Endodermal cell (in vitro differentiated cells): ENCODE results near the gene AOPEP. TPM values are rescaled to one million over a fixed set of nuclear protein-coding genes. Genes with fewer than 3 reads are reported as not detected.

ENCODE experiments used
- DNase-seq: peaks from one replicate; pipeline ENCODE4 v3.0.0-alpha.2; 2017
- H3K27ac ChIP-seq: 2 replicates; pipeline ENCODE4 v1.5.1; 2013; ENCODE audit warnings: mild to moderate bottlenecking, low read depth, low read length, moderate library complexity
- H3K27me3 ChIP-seq: 2 replicates; pipeline ENCODE4 v1.6.1; 2013; ENCODE audit warnings: mild to moderate bottlenecking, low read length, moderate library complexity; ENCODE audit not compliant: insufficient read depth, control insufficient read depth, poor library complexity, severe bottlenecking
- H3K36me3 ChIP-seq: 2 replicates; pipeline ENCODE4 v1.7.0; 2013; ENCODE audit warnings: mild to moderate bottlenecking, low read length, moderate library complexity; ENCODE audit not compliant: control insufficient read depth, insufficient read depth
- H3K4me1 ChIP-seq: one replicate; pipeline ENCODE4 v1.7.0; 2013; ENCODE audit warnings: low read length; ENCODE audit not compliant: control insufficient read depth, insufficient read depth
- H3K4me3 ChIP-seq: 2 replicates; pipeline ENCODE4 v1.5.1; 2013; ENCODE audit warnings: mild to moderate bottlenecking, low read length, moderate library complexity
- H3K9ac ChIP-seq: 2 replicates; pipeline ENCODE4 v1.6.1; 2013; ENCODE audit warnings: mild to moderate bottlenecking, low read length, moderate library complexity; ENCODE audit not compliant: poor library complexity, severe bottlenecking; ENCODE audit errors: extremely low read depth
- H3K9me3 ChIP-seq: 2 replicates; pipeline ENCODE4 v1.6.1; 2013; ENCODE audit warnings: mild to moderate bottlenecking, low read length, moderate library complexity; ENCODE audit not compliant: control insufficient read depth
- H3K27ac Mint-ChIP-seq: 2 replicates; pipeline ENCODE4 v1.8.0; 2020; ENCODE audit warnings: mixed read lengths
- H3K27me3 Mint-ChIP-seq: 2 replicates; pipeline ENCODE4 v1.8.0; 2021; ENCODE audit warnings: mild to moderate bottlenecking, mixed read lengths; ENCODE audit not compliant: insufficient read depth
- H3K36me3 Mint-ChIP-seq: 2 replicates; pipeline ENCODE4 v1.8.0; 2020; ENCODE audit warnings: low read depth, mixed read lengths
- H3K4me1 Mint-ChIP-seq: 2 replicates; pipeline ENCODE4 v1.8.0; 2020; ENCODE audit warnings: mixed read lengths
- H3K4me3 Mint-ChIP-seq: 2 replicates; pipeline ENCODE4 v1.8.0; 2020; ENCODE audit warnings: mild to moderate bottlenecking, moderate library complexity, mixed read lengths
- H3K9me3 Mint-ChIP-seq: 2 replicates; pipeline ENCODE4 v1.8.0; 2020; ENCODE audit warnings: mild to moderate bottlenecking, mixed read lengths
- CTCF ChIP-seq: fragments of 200-600 bp; sonication (generic); conservative IDR thresholded peaks from 2 replicates; pipeline ENCODE4 v1.5.0; 2021; ENCODE audit warnings: antibody characterized with exemption, mild to moderate bottlenecking
- WGBS, 2 experiments: methylation state at CpG; one replicate each; pipeline versions ENCODE4 v1.1.5 to v1.1.7; 2013; ENCODE audit warnings: missing lambda C conversion rate in 2 of 2, mixed read lengths in 1 of 2; ENCODE audit not compliant: insufficient coverage in 1 of 2, insufficient read length in 1 of 2; 5-methylcytosine and 5-hydroxymethylcytosine counted together
- total RNA-seq, 2 donors: library from RNA; stranded (reverse); fragmentation: NEBNext Ultra II Directional in 1 of 2; extraction: Animal tissue kit (Norgen Biotek cat#: 25700) in 1 of 2; gene quantifications; 2 replicates in 1 of 2; 3 replicates in 1 of 2; pipeline ENCODE4 v1.2.1, GENCODE V29; 2021

Gene AOPEP
- total RNA-seq, 2 donors from 2014 or later, result 23.4 to 33.7 TPM

GRCh38 chr9:94895668-94896067, 169.2 kb downstream of the AOPEP start:
- Histone ChIP-seq H3K4me3 (no peak overlapping the region), H3K27ac (no peak overlapping the region), H3K9ac (no peak overlapping the region), H3K36me3 (no peaks in the 10 kb centered on the region), H3K9me3 (peaks cover 12% of the 10 kb centered on the region), H3K27me3 (no peaks in the 10 kb centered on the region), H3K4me1 (no peaks in the 10 kb centered on the region)
- DNase-seq, result no peak
- Mint-ChIP-seq H3K4me1 (peaks cover 4% of the 10 kb centered on the region), H3K27ac (no peak overlapping the region), H3K36me3 (peaks cover 5% of the 10 kb centered on the region), H3K27me3 (peaks cover 9% of the 10 kb centered on the region), H3K9me3 (peaks cover 11% of the 10 kb centered on the region), H3K4me3 (no peak overlapping the region)
- no peak for TF ChIP-seq CTCF
- WGBS, 2 experiments, result 52 to 63% methylated on average over 3 of the region's 3 CpGs

- peaks cover 3% of the 10 kb centered on the region for H3K9me3 ChIP-seq
- Mint-ChIP-seq H3K9me3 (peaks cover 3% of the 10 kb centered on the region), H3K36me3 (peaks cover 1% of the 10 kb centered on the region), H3K27ac (no peak overlapping the region), H3K4me1 (peaks cover 11% of the 10 kb centered on the region), H3K4me3 (no peak overlapping the region), H3K27me3 (peaks cover 10% of the 10 kb centered on the region)
- H3K36me3 ChIP-seq, result no peaks in the 10 kb centered on the region
- no peak overlapping the region for H3K4me3 ChIP-seq
- H3K27ac ChIP-seq, result no peak overlapping the region
- no peak for TF ChIP-seq CTCF
- DNase-seq, result no peak
- no peaks in the 10 kb centered on the region for H3K27me3 ChIP-seq
- H3K9ac ChIP-seq, result no peak overlapping the region
- H3K4me1 ChIP-seq, result no peaks in the 10 kb centered on the region
- 88% methylated on average over 3 of the region's 3 CpGs; no CpG with 5 or more reads in 1 of the 2 experiments for WGBS, 2 experiments
Measured at GRCh38 chr9:94896512-94896911, 170.0 kb downstream of the AOPEP start.

- Histone ChIP-seq H3K9ac (no peak overlapping the region), H3K4me1 (no peaks in the 10 kb centered on the region), H3K4me3 (no peak overlapping the region), H3K27ac (no peak overlapping the region), H3K36me3 (no peaks in the 10 kb centered on the region), H3K9me3 (no peaks in the 10 kb centered on the region), H3K27me3 (no peaks in the 10 kb centered on the region)
- WGBS, 2 experiments, result 94 to 95% methylated on average over 5 to 7 of the region's 8 CpGs
- H3K36me3 Mint-ChIP-seq, result peaks cover 1% of the 10 kb centered on the region
- H3K9me3 Mint-ChIP-seq, result no peaks in the 10 kb centered on the region
- H3K27ac Mint-ChIP-seq, result no peak overlapping the region
- H3K4me1 Mint-ChIP-seq, result peaks cover 18% of the 10 kb centered on the region
- no peak for TF ChIP-seq CTCF
- no peak for DNase-seq
- no peak overlapping the region for H3K4me3 Mint-ChIP-seq
- peaks cover 10% of the 10 kb centered on the region for H3K27me3 Mint-ChIP-seq
Measured at GRCh38 chr9:94899464-94900221, 173.1 kb downstream of the AOPEP start.
